GM12878 (cell line): ENCODE measurements around the gene RAP1A. TPM values are rescaled to one million over a fixed set of nuclear protein-coding genes. Genes with fewer than 3 reads are reported as not detected.

Source experiments
- ATAC-seq: fragments of 200-7000 bp; cut with Tn5 transposase; 3 replicates; pipeline ENCODE4 v1.9.1; 2020; ENCODE audit warnings: mild to moderate bottlenecking, moderate library complexity
- BruUV-seq: library from RNA; stranded (reverse); fragments of 400-500 nt; replicated peaks from 2 replicates; lab custom pipeline; 2021; lab: Mats Ljungman, UMichigan
- CTCF ChIA-PET: fragments of 300-600 bp; sonication (Branson Sonifier 250); formaldehyde crosslinking; extraction: SDS; loops from one replicate; lab custom pipeline; 2021; ENCODE audit warnings: inconsistent platforms; lab: Yijun Ruan, JAX
- POLR2A ChIA-PET: fragments of 350-600 bp; formaldehyde crosslinking; extraction: SDS; loops from one replicate; lab custom pipeline; 2021; ENCODE audit warnings: inconsistent platforms; lab: Charles Lee
- RAD21 ChIA-PET: fragments of 300-600 bp; sonication (Branson Sonifier 250); formaldehyde crosslinking; loops from one replicate; lab custom pipeline; 2023; ENCODE audit warnings: antibody characterized with exemption; ENCODE audit not compliant: unreplicated experiment; lab: Charles Lee
- SMC1A ChIA-PET: fragments of 300-600 bp; sonication (Branson Sonifier 250); formaldehyde crosslinking; loops from one replicate; lab custom pipeline; 2023; ENCODE audit not compliant: unreplicated experiment, uncharacterized antibody; lab: Charles Lee
- DNase-seq: peaks from one replicate; pipeline ENCODE4 v3.0.0-alpha.2; 2011; ENCODE audit warnings: low read depth, low spot score
- FAIRE-seq: peaks from 3 replicates; lab custom pipeline; 2011; peaks lifted over from hg19 to GRCh38; lab: Jason Lieb, UNC
- H2AFZ ChIP-seq: 2 replicates; pipeline ENCODE4 v1.6.0; 2011; ENCODE audit warnings: low read depth, low read length, control low read depth; ENCODE audit not compliant: control insufficient read depth
- H3K27ac ChIP-seq: 2 replicates; pipeline ENCODE4 v1.5.1; 2011; ENCODE audit warnings: control low read depth; ENCODE audit not compliant: control insufficient read depth, insufficient read depth
- H3K27me3 ChIP-seq, 2 experiments: replicated peaks in 1 of 2; 2 replicates each; pipeline versions ENCODE4 v1.6.0 to v1.6.1; 2011; ENCODE audit warnings: low read length in 1 of 2; ENCODE audit not compliant: control insufficient read depth in 2 of 2, insufficient read depth in 2 of 2
- H3K36me3 ChIP-seq, 2 experiments: 2 replicates each; pipeline ENCODE4 v1.5.1; 2011; ENCODE audit warnings: low read length in 1 of 2; ENCODE audit not compliant: control insufficient read depth in 2 of 2, insufficient read depth in 2 of 2
- H3K4me1 ChIP-seq: 2 replicates; pipeline ENCODE4 v1.6.1; 2011; ENCODE audit warnings: mild to moderate bottlenecking, low read length, moderate library complexity, mixed read lengths; ENCODE audit not compliant: control insufficient read depth, insufficient read depth
- H3K4me2 ChIP-seq: 2 replicates; pipeline ENCODE4 v1.6.0; 2011; ENCODE audit warnings: control low read depth; ENCODE audit not compliant: control insufficient read depth, insufficient read depth
- H3K4me3 ChIP-seq: fragments of 200-600 bp; sonication (generic); 2 replicates; pipeline ENCODE4 v1.5.1; 2016
- H3K79me2 ChIP-seq: 2 replicates; pipeline ENCODE4 v1.6.0; 2011; ENCODE audit warnings: low read length; ENCODE audit not compliant: control insufficient read depth, insufficient read depth
- H3K9ac ChIP-seq: 2 replicates; pipeline ENCODE4 v1.8.0; 2011; ENCODE audit warnings: low read length, control low read depth, mixed read lengths; ENCODE audit not compliant: control insufficient read depth, insufficient read depth
- H3K9me3 ChIP-seq: replicated peaks from 3 replicates; pipeline ENCODE4 v1.5.1; 2011; ENCODE audit warnings: mild to moderate bottlenecking, low read length; ENCODE audit not compliant: control insufficient read depth, insufficient read depth
- H4K20me1 ChIP-seq: 2 replicates; pipeline ENCODE4 v1.6.0; 2011; ENCODE audit not compliant: control insufficient read depth, insufficient read depth
- EGR1 ChIP-seq, 2 experiments: IDR thresholded peaks; 1 replicate in 1 of 2; 2 replicates in 1 of 2; pipeline ENCODE4 v1.6.1; 2011 to 2012; ENCODE audit warnings: low read depth in 2 of 2, low read length in 2 of 2, borderline replicate concordance in 1 of 2, mild to moderate bottlenecking in 1 of 2, moderate library complexity in 1 of 2
- FOXK2 ChIP-seq: fragments of 450-650 bp; IDR thresholded peaks from 2 replicates; pipeline ENCODE4 v1.6.1; 2017; ENCODE audit warnings: mild to moderate bottlenecking, moderate library complexity
- NBN ChIP-seq: fragments of 450-650 bp; IDR thresholded peaks from 2 replicates; pipeline ENCODE4 v1.6.1; 2016
- NFYA ChIP-seq: IDR thresholded peaks from 2 replicates; pipeline ENCODE4 v1.6.1; 2011; ENCODE audit warnings: low read depth, mild to moderate bottlenecking, low read length, improper control_type of control experiment, borderline replicate concordance
- NFYB ChIP-seq: IDR thresholded peaks from 2 replicates; pipeline ENCODE4 v1.6.1; 2011; ENCODE audit warnings: low read depth, mild to moderate bottlenecking, low read length, improper control_type of control experiment, moderate library complexity; ENCODE audit not compliant: insufficient read depth
- PAX5 ChIP-seq: IDR thresholded peaks from 2 replicates; pipeline ENCODE4 v1.6.1; 2011; ENCODE audit warnings: low read depth, low read length, borderline replicate concordance
- SMAD5 ChIP-seq: IDR thresholded peaks from 2 replicates; pipeline ENCODE4 v1.6.1; 2016; ENCODE audit warnings: antibody characterized with exemption, low read depth
- SUZ12 ChIP-seq: fragments of 200-600 bp; sonication (generic); IDR thresholded peaks from one replicate; pipeline ENCODE4 v1.6.1; 2018; ENCODE audit warnings: antibody characterized with exemption, mild to moderate bottlenecking; ENCODE audit not compliant: unreplicated experiment
- WGBS: methylation state at CpG from one replicate; pipeline ENCODE4 v1.1.6; 2016; ENCODE audit warnings: low lambda C conversion rate; ENCODE audit not compliant: insufficient replicate concordance, insufficient coverage; ENCODE audit errors: missing lambda C conversion rate; 5-methylcytosine and 5-hydroxymethylcytosine counted together
- in situ Hi-C: fragments of 300-500 bp; cut with MboI; formaldehyde crosslinking; loops from 9 replicates; pipeline ENCODE4 v1.14.3; 2018; ENCODE audit warnings: mixed read lengths
- intact Hi-C: fragments of 100-400 bp; cut with micrococcal nuclease; formaldehyde crosslinking; loops from one replicate; pipeline ENCODE4 v1.14.2; 2022; ENCODE audit not compliant: unreplicated experiment
- polyA plus RNA-seq, 11 experiments: library from polyadenylated mRNA; depleted of rRNA in 4 of 11; unstranded in 6 of 11; stranded (reverse) in 5 of 11; fragments of >200 nt; fragmentation: Nextera tagmentation in 4 of 11; fragmentation: Illumina TruSeq in 1 of 11; extraction: Ambion mirVana in 4 of 11; extraction: Trizol in 1 of 11; gene quantifications; 1 replicate in 1 of 11; 2 replicates in 10 of 11; pipeline versions ENCODE4 v1.2.1 to v1.2.3, GENCODE V29; 2011 to 2016; ENCODE audit warnings: inconsistent platforms in 2 of 11, missing spikeins in 2 of 11, low read depth in 1 of 11
- total RNA-seq, 4 experiments: library from RNA; depleted of rRNA in 3 of 4; stranded (reverse); fragments of >200 nt in 3 of 4; fragmentation: Illumina TruSeq in 1 of 4; extraction: Trizol in 1 of 4; gene quantifications; 2 replicates each; pipeline versions ENCODE4 v1.2.1 to v1.2.3, GENCODE V29; 2013 to 2021
- TF ChIP-seq, protein P1 (sequence below): fragments of 450-650 bp; IDR thresholded peaks from 2 replicates; pipeline ENCODE4 v1.6.1; 2017; ENCODE audit warnings: antibody characterized with exemption, mild to moderate bottlenecking, moderate library complexity

The RAP1A gene
- total and polyA plus RNA-seq, 10 of the 15 experiments (the other 5 are each of a cell fraction or from before 2014, with no cell fraction given), result 38.4 to 213 (median 86.0) TPM

- DNase-seq, result no peak
- no peak for FAIRE-seq
- WGBS, result 4% methylated on average over 2 of the region's 2 CpGs
- H3K9ac ChIP-seq, result no peak overlapping the region
- H3K36me3 ChIP-seq, result peaks cover under 1 to 8% of the 10 kb centered on the region in 2 experiments; a peak in 3 of 4 replicates
- no peak overlapping the region for H2AFZ ChIP-seq
- ChIA-PET SMC1A (interaction anchor here (2.1 kb wide), 1 partner anchor 56 kb away, joined by 5 read pairs; no protein-coding TSS in a partner anchor), POLR2A (no interaction called here), RAD21 (no interaction called here), CTCF (interaction anchor here (1.5 kb wide), 1 partner anchor 37 kb away, joined by 3 read pairs; no protein-coding TSS in a partner anchor)
- H3K4me1 ChIP-seq, result peaks cover 4% of the 10 kb centered on the region
- H3K4me2 ChIP-seq, result no peak overlapping the region
- peaks cover 4% of the 10 kb centered on the region; the same call in 2 of the 3 replicates for H3K9me3 ChIP-seq
- no peaks in the 10 kb centered on the region for H3K27me3 ChIP-seq
- H3K4me3 ChIP-seq, result no peak overlapping the region
- intact Hi-C loops (no loop called here), in situ Hi-C loops (no loop called here)
- no peaks in the 10 kb centered on the region for H4K20me1 ChIP-seq
- no TSS peak for BruUV-seq
- ATAC-seq, result no peak
- H3K27ac ChIP-seq, result no peak overlapping the region
- TF ChIP-seq FOXK2, result no peak
- no peak for TF ChIP-seq NFYB
- no peak for TF ChIP-seq EGR1 (IDR thresholded peaks at IDR 0.05; ENCODE audit: borderline replicate concordance in 1 of 2, low read depth in 2 of 2, low read length in 2 of 2)
- TF ChIP-seq SMAD5, result no peak
- no peak for TF ChIP-seq PAX5
- TF ChIP-seq, protein P1, sequence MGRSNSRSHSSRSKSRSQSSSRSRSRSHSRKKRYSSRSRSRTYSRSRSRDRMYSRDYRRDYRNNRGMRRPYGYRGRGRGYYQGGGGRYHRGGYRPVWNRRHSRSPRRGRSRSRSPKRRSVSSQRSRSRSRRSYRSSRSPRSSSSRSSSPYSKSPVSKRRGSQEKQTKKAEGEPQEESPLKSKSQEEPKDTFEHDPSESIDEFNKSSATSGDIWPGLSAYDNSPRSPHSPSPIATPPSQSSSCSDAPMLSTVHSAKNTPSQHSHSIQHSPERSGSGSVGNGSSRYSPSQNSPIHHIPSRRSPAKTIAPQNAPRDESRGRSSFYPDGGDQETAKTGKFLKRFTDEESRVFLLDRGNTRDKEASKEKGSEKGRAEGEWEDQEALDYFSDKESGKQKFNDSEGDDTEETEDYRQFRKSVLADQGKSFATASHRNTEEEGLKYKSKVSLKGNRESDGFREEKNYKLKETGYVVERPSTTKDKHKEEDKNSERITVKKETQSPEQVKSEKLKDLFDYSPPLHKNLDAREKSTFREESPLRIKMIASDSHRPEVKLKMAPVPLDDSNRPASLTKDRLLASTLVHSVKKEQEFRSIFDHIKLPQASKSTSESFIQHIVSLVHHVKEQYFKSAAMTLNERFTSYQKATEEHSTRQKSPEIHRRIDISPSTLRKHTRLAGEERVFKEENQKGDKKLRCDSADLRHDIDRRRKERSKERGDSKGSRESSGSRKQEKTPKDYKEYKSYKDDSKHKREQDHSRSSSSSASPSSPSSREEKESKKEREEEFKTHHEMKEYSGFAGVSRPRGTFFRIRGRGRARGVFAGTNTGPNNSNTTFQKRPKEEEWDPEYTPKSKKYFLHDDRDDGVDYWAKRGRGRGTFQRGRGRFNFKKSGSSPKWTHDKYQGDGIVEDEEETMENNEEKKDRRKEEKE, result no peak
- no peak for TF ChIP-seq NFYA
- no peak for TF ChIP-seq SUZ12
- TF ChIP-seq NBN, result no peak
- TF ChIP-seq, all 136 proteins: peak for 0
- H3K79me2 ChIP-seq, result peaks cover 93% of the 10 kb centered on the region
These were observed 23.5 kb downstream of the RAP1A start for GRCh38 chr1:111643097-111643496.
